Epithelial cell of proximal tubule (primary cell): ENCODE results near the gene GGA2. TPM values are rescaled to one million over a fixed set of nuclear protein-coding genes. Genes with fewer than 3 reads are reported as not detected.

Source experiments
- DNase-seq: peaks from one replicate; pipeline ENCODE4 v3.0.0-alpha.2; 2011; ENCODE audit warnings: low read depth
- H3K4me3 ChIP-seq: 2 replicates; pipeline ENCODE4 v1.5.1; 2011; ENCODE audit warnings: low read depth, mild to moderate bottlenecking, low read length
- total RNA-seq: library from RNA; depleted of rRNA; stranded (reverse); fragments of >200 nt; gene quantifications from 2 replicates; pipeline ENCODE4 v1.2.3, GENCODE V29; 2015
- TF ChIP-seq, protein P1 (sequence below): conservative IDR thresholded peaks from 2 replicates; pipeline ENCODE4 v1.5.1; 2012; ENCODE audit warnings: low read depth, mild to moderate bottlenecking, low read length

GGA2 gene
- total RNA-seq, 1 donor from 2014 or later: 30.8 TPM

DNA sequence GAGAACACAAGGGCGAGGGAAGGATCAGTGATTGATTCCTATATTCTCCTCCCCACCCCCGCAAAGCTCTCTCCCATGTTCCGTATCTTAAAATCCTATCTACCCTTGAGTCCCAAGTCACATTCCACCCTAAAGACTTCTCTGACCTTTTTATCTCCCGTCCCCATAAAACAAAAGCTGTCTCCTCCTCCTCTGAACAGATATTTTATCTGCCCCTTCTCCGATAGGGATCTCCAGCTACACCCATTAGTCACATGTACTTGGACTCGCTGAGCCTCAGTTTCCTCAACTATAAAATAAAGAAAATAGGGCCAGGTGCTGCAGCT is 12.8 kb downstream of the GGA2 start:
- TF ChIP-seq, protein P1, sequence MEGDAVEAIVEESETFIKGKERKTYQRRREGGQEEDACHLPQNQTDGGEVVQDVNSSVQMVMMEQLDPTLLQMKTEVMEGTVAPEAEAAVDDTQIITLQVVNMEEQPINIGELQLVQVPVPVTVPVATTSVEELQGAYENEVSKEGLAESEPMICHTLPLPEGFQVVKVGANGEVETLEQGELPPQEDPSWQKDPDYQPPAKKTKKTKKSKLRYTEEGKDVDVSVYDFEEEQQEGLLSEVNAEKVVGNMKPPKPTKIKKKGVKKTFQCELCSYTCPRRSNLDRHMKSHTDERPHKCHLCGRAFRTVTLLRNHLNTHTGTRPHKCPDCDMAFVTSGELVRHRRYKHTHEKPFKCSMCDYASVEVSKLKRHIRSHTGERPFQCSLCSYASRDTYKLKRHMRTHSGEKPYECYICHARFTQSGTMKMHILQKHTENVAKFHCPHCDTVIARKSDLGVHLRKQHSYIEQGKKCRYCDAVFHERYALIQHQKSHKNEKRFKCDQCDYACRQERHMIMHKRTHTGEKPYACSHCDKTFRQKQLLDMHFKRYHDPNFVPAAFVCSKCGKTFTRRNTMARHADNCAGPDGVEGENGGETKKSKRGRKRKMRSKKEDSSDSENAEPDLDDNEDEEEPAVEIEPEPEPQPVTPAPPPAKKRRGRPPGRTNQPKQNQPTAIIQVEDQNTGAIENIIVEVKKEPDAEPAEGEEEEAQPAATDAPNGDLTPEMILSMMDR: no peak
- no peak for DNase-seq
- no peak overlapping the region for H3K4me3 ChIP-seq

DNA sequence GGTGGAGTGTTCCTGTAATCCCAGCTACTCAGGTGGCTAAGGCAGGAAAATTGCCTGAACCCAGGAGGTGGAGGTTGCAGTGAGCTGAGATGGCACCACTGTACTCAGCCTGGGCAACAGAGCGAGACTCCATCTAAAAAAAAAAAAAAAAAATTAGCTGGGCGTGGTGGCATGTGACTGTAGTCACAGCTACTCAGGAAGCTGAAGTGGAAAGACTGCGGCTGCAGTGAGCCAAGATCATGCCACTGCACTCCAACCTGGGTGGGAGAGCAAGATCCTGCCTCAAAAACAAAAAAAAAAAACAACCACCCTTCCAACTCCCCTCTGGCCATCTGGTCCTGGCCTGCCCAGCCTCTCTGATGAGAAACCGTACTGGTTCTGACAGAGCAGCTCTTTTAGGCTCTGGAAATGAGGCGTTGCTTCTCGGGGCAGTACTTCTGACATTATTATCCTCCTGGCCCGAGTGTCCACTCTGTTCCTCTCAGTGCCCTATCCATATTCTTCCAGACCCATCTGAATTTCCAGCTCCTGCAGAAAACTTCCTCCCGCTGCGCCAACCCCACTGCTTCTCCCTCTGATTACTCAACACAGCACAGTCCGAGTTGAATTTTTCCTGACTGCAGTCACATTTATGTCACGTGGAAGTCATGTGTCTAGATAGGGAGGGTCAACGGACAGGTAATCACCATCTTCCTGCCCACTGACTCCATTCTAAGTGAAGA is 13.3 kb downstream of the GGA2 start:
- H3K4me3 ChIP-seq: peak overlapping the region; percentile 22
- DNase-seq: peak; percentile 70

DNA sequence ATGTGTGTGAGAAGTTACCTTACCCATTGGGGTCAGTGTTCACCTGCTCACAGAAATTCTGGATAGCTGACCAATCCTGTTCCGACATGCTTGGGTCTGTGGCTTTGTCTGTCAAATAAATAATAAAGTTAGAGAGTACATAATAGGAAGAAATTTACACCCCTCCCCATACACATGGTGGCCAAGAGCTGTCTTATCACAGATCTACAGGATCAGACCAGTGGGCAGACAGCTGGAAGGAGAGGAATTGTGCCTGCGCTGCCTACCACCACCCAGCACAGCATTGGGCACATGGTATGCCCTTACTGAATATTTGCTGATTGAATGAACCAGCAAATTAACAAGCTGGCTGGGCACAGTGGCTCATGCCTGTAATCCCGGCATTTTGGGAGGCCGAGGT is 14.6 kb downstream of the GGA2 start:
- no peak for DNase-seq

More for the DNA sequence above, 13.3 kb downstream of the GGA2 start:
- TF ChIP-seq, protein P1: no peak

DNA sequence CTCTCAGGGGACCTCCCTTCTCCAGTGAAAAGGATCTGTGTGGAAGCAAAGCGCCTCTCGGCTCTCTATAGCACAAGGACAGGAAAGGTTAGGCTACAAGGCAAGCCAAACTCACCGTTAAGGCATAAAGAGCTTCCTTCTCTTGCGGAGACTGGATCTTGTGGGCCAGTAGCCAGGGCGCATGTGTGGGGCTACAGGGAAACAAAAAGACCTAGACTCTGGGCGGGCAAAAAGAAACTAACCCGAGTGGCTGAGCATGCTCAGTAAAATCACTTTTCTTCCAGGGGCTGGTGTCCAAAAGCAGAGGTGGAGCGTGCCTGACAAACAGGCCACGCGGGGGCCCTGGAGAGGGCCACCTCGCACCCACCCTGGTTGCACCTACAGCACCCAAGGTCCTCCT is 16.1 kb downstream of the GGA2 start:
- DNase-seq: no peak
- TF ChIP-seq, protein P1: no peak
- H3K4me3 ChIP-seq: no peak overlapping the region

More for the DNA sequence above, 14.6 kb downstream of the GGA2 start:
- H3K4me3 ChIP-seq: no peak overlapping the region
- TF ChIP-seq, protein P1: no peak

DNA sequence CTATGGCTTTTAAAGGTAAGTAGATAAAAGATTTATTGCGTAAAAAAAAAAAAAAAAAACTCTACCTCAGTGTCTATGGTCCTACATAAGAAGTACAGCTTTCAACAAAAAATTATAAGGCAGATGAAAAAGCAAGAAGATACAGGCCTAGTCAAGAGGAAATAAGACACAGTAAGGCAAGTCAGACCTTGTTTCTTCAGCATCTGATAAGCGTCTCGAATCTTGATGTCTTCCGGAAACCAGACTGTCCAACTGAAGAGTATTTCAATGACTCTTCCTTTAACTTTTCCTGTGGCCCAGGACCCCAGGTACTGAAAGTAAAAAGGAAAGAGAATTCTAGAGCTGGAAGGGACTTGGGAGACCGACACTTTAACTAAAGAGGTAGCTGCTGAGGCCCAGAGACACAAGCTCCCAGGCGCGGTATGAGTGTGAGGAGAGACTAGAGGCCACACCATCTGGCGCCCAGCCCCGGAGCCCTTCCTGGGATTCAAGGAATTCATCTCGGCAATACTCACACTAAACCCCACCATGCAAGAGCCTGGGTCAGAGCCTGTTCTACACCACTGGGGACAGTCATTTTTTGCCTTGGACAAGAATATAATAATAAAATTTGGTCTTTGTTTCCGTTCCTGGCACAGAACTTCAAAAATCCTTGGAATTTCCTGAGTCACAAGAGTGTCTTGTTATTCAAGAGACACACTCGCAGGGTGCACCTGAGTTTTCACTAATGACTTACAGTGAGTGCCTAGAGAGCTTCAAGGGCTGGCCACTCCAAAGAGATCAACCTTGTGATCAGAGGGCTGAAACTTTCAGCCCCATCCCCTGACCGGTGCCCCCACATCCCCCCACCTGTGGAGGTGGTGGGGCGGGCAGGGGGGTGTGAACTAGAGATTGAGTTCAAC is 18.6 kb downstream of the GGA2 start:
- H3K4me3 ChIP-seq: no peak overlapping the region

DNA sequence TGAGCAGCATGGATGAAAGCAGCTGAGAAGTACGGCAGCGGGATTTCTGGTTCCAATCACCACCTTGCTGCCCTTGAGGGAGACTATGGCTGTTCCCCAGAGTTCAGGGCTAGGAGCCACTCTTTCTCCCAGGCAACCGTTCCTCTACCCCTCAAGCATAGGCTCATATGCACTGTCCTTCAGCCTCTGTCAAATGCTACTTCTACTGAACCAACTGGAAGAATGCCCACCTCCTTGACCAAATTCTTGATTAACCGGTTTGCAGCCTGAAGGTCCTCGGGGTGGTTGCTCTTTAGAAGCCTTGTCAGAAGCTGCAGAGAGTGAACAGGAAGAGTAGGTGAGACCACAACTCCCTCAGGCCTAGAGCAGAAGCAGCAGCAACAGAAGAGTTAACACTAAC is 23.8 kb downstream of the GGA2 start:
- TF ChIP-seq, protein P1: no peak
- no peak overlapping the region for H3K4me3 ChIP-seq
- DNase-seq: no peak

More for the DNA sequence above, 18.6 kb downstream of the GGA2 start:
- DNase-seq: no peak
- TF ChIP-seq, protein P1: no peak

DNA sequence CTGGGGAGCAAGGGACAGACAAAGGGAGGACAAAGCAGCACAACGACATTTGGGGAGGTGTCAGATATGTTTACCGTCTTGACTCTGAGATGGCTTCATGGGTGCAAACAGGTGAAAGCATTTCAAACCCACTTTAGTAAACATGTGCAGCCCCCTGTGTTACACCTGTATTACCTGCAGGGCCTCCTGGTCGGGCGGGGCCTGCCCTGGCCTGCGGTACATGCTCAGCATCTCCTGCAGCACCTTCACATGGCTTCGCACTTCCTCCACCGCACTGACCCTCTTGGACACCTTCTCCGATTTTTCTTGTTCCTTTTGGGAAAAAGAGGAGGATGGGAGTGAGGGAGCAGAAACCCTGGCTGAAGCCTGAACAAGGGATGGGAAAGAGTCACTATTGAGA is 24.5 kb downstream of the GGA2 start:
- H3K4me3 ChIP-seq: no peak overlapping the region
- no peak for DNase-seq
- TF ChIP-seq, protein P1: no peak
